Transverse colon (tissue), 4 donors: ENCODE measurements around the gene HMCN2.

Experiments used
- CTCF ChIP-seq, 5 experiments: fragments of 200-600 bp in 3 of 5; fragments of 450-650 bp in 2 of 5; sonication (generic) in 3 of 5; IDR thresholded peaks; 1 replicate in 2 of 5; 2 replicates in 3 of 5; pipeline ENCODE4 v1.5.1; 2016 to 2017; ENCODE audit warnings: antibody characterized with exemption in 5 of 5, inconsistent platforms in 3 of 5, mild to moderate bottlenecking in 2 of 5, moderate library complexity in 1 of 5
- POLR2A ChIP-seq: fragments of 450-650 bp; IDR thresholded peaks from one replicate; pipeline ENCODE4 v1.6.1; 2016; ENCODE audit warnings: antibody characterized with exemption, mild to moderate bottlenecking, moderate library complexity
- POLR2AphosphoS5 ChIP-seq, 3 donors: sonication (generic); formaldehyde crosslinking; IDR thresholded peaks; one replicate each; pipeline ENCODE4 v1.6.1; 2016; ENCODE audit warnings: antibody characterized with exemption in 3 of 3

- TF ChIP-seq CTCF (IDR thresholded peaks at IDR 0.05) (no peak), POLR2AphosphoS5 (IDR thresholded peaks at IDR 0.05) (no peak), POLR2A (no peak)
Measured at GRCh38 chr9:130411566-130411915, 146.0 kb downstream of the HMCN2 start.
